GM19240 (cell line): ENCODE measurements around the gene NAPEPLD.
"Not testable (repeated sequence)": the region's sequence is repeated elsewhere in the genome, so short reads cannot be mapped to it uniquely, and the experiment has no call there.

Experiments
- DNase-seq: peaks from one replicate; pipeline ENCODE4 v3.0.0; 2011; ENCODE audit warnings: low spot score; ENCODE audit not compliant: insufficient read length

The NAPEPLD gene

DNA sequence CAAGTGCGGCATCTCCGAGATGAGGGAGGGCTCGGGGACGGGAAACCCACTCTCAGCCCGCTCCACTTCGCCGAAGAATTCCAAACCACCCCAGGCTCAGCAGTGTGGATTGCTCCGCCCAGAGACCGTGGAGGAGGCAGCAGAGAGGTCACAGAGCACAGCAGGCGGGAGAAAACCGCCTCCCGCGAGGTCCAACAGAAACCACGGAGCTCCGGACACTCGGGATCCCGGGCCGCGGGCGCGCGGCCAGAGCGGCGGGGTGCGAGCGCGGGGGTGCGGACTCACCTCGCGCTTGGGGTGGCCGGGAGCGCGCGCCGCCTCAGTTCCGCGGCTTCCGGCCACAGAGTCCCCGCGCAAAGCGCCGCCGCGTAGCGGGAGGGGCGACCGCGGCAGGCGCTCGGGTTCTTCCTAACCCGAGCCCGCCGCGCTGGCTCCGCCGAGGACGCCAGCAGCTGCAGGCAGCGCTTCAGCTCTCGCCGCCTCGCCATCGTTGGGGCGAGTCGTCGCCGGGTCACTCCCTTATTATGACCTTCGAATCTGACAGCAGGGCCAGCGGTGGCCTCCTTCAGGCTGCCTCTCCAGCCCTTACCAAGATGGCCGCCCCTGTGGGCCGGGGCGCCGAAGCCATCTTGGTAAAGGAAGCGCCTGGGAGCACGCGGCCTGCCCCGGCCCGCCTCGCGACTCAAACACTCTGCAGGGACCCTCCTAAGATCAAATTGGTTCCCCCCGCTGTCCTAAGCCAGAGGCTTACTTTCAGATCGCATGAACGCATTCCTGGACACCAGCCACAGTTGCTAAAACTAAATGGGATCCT, at the start of gene NAPEPLD:
Gene NAPEPLD, minus strand, starts transcription at position 106 of the 814 bp plus-strand sequence. CDS start 20,323 bp downstream, outside the sequence.
- DNase-seq = peak; percentile 49

DNA sequence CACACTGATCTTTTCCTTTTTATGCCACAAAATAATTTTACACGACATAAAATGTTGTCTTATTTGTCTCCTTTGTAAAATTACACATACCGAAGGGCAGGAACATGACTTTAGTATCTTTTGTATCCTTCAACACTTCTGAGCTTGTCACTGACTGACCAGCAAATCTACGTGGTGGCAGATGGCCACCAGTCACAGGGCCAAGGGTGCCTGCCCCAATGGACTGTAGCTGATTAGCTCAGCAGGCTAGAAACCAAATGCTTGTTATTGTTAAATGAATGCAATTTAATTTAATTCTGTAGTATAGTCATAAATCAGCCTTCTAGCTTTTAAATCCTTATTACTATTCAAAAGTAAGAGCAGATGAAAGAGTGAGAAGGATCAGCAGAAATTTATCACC, 49.2 kb upstream of the NAPEPLD start:
- not testable (repeated sequence) for DNase-seq

DNA sequence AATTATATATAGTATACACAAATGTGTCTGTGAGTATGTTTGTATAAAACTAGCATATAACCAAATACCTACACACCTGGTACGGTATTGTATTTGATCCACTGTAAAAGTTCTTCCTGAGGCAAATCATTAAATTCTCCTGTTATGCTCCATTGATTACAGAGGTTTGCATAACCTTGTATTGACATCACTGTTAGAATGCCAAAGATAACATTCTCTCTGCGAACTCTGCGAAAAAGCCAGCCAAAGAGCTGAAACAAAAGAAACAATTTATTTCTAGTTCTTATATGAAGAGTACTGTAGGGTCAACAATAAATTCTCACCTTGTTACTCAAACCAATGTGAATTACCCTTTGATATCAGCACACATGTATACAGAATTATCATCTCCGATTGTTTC, 46.5 kb upstream of the NAPEPLD start:
- DNase-seq = not testable (repeated sequence)

DNA sequence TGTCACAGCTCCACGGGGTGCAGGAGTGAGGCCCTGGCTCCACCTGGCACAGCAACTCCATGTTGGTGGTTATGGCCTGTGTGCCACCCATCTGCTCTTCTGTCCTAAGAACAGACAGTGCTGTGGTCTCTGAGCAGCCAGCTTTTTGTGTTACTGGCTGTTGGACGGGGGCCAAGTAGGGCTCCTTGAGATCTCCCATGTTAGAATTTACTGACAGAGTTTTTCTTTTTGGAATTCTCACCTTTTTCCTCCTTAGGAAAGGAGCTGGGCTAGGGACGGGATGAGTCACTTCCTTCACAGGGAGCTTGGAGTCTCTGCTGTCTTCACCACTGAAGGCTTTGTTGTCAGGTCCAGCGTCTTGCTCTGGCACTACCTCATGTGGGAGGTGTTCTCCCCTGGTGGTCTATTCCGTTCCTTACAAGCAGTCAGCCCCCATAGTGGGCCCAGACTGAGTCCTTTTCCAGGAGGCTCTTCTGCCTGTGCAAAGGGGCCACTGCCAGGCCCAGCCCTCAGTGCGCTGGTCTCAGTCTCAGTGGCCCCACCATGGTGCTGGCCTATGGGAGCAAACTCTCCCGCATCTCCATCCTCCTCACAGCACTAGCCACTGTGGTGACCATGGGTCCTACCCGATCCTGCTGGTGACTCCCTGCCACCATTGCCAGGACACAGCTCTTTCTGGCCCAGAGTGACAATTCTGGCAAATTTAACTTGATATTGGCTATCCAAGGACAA, 23.7 kb upstream of the NAPEPLD start:
- DNase-seq = not testable (repeated sequence)

- DNase-seq = not testable (repeated sequence)
These were observed 23.0 kb upstream of the NAPEPLD start for GRCh38 chr7:103171695-103172414.

DNA sequence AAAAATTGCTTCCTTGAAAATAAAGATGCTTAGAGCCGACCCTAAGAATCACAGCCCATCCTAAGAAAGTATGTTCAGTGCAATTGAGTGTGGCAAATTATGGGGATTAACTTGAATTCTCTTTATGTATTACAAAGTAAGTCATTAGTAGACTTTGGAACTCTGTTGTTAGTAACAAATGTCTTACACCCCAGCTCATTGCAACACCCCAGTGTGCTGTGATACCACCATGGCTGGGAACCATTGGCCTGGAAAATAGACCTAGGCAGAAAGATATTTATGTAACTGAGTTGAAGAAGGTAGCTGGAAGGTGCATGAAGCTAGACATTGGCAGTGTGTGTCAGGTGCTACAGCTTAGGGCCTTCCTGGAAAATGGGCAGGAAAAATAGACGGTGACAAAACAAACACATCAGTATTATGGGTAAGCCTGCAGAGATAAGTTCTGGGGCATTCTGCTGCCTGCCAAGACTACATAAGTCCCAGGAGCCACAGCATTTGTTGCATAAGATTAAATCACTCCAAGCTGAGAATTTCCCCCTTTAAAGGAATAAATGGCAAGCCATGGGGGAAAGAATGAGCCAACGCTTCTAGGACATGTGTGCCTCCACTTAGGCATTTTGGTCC, 18.1 kb upstream of the NAPEPLD start:
- DNase-seq = not testable (repeated sequence)

DNA sequence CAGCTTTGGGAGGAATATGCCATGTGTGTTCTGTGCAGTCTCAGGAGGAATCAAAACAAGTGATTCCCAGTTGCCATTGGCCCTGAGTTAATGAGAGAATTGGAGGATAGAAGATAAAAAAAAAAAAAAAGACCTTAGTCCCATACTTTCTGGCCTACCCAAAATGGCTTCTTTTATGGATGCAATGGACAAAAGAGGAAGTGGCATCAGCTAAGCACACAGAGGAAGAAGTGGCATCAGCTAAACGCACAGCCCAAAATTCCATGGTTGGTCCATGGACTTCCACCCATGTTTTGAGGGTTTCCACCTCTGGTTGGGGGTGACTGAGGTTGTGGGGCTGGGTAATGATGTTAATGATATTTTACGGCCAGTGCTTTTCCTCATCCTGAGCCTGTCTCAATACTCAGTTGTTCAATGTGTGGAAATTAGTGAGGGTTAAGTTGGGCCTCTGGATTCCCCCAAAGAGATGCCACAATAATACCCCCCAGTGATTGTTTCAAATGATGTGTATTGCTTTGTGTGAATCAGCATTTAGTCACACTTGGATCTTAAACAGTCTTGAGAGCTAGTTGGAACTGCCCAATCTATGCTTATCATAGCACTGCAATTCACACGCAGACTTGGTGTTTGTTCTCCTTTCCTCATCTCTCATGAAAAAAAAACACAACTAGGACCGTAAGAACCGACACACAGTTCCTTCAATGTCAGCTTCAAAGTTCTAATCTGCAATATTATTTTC, 14.4 kb upstream of the NAPEPLD start:
- not testable (repeated sequence) for DNase-seq

- not testable (repeated sequence) for DNase-seq
These were observed 13.7 kb upstream of the NAPEPLD start for GRCh38 chr7:103162641-103163040.

GRCh38 chr7:103161998-103162616, 13.2 kb upstream of the NAPEPLD start:
- not testable (repeated sequence) for DNase-seq

- DNase-seq = not testable (repeated sequence)
These were observed 10.2 kb upstream of the NAPEPLD start for GRCh38 chr7:103159072-103159471.

- DNase-seq = not testable (repeated sequence)
These were observed 6.6 kb upstream of the NAPEPLD start for GRCh38 chr7:103155331-103156024.

- no peak for DNase-seq
These were observed 5.1 kb upstream of the NAPEPLD start for GRCh38 chr7:103154042-103154441.

GRCh38 chr7:103152744-103153617, 4.1 kb upstream of the NAPEPLD start:
- not testable (repeated sequence) for DNase-seq

DNA sequence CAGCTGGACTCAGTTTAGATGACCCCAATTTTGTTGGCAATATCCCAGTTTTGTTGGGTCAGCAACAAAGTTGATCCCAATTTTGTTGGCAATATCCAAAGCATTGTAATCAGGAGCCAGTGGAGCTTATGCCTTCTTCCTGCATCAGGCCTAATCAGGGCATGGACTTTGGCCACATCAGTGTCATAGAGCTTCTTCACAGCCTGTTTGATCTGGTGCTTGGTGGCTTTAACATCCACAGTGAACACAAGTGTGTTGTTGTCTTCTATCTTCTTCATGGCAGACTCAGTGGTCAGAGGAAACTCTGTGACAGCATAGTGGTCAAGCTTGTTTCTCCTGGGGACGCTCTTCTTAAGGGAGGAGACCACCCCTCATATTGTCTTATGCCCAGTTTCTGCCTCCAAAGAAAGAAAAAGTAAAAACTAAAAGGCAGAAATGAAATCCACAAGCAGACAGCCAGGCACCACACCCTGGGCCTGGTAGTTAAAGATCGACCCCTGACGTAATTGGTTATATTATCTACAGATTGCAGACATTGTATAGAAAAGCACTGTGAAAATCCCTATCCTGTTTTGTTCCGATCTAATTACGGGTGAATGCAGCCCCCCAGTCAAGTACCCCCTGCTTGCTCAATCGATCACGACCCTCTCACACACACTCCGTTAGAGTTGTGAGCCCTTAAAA, 3.2 kb upstream of the NAPEPLD start:
- DNase-seq = not testable (repeated sequence)

GRCh38 chr7:103150192-103150591, 1.3 kb upstream of the NAPEPLD start:
- no peak for DNase-seq

DNA sequence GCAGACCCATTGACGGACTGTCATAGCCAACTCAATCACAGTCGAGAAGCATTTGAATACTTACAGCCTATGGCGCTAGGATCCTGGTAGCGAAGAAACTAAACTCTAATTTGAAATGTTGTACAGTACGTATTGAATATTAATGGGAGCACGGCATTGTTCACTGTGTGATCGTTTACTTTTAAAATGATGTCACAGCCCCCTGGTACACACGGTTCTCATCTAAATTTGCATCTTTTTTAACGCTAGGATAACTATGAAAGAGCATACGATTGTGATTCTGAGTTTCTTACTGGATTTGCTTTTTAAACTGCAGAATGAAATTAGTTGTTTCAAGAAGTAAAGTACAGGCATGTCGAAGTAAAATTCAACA, 895 bp upstream of the NAPEPLD start:
- no peak for DNase-seq

GRCh38 chr7:103148131-103148993, 537 bp downstream of the NAPEPLD start:
- DNase-seq = no peak
